Neutrophil (primary cell): ENCODE results near the gene ZNF219.

Experiments
- H3K27ac ChIP-seq: fragments of 200-600 bp; sonication (generic); 2 replicates; pipeline ENCODE4 v1.5.1; 2016; ENCODE audit warnings: mild to moderate bottlenecking, moderate library complexity
- H3K27me3 ChIP-seq: fragments of 200-600 bp; sonication (generic); 2 replicates; pipeline ENCODE4 v1.6.0; 2016; ENCODE audit warnings: mild to moderate bottlenecking
- H3K36me3 ChIP-seq: fragments of 200-600 bp; sonication (generic); 2 replicates; pipeline ENCODE4 v1.5.1; 2017
- H3K4me1 ChIP-seq, 2 experiments: fragments of 200-600 bp in 1 of 2; sonication (generic) in 1 of 2; 1 replicate in 1 of 2; 2 replicates in 1 of 2; pipeline versions ENCODE4 v1.5.1 to v1.6.1; 2013 to 2016; ENCODE audit warnings: low read depth in 1 of 2, low read length in 1 of 2, mild to moderate bottlenecking in 1 of 2, moderate library complexity in 1 of 2; ENCODE audit not compliant: control insufficient read depth in 1 of 2, insufficient read depth in 1 of 2
- H3K4me3 ChIP-seq, 2 experiments: fragments of 200-600 bp in 1 of 2; sonication (generic) in 1 of 2; 1 replicate in 1 of 2; 2 replicates in 1 of 2; pipeline ENCODE4 v1.5.1; 2013 to 2016; ENCODE audit warnings: low read depth in 1 of 2, low read length in 1 of 2, mild to moderate bottlenecking in 1 of 2, moderate library complexity in 1 of 2
- H3K9me3 ChIP-seq: fragments of 200-600 bp; sonication (generic); 2 replicates; pipeline ENCODE4 v1.5.1; 2016
- TF ChIP-seq, protein P1 (sequence below): fragments of 200-600 bp; sonication (generic); IDR thresholded peaks from 2 replicates; pipeline ENCODE4 v1.5.1; 2016; ENCODE audit warnings: antibody characterized with exemption

Gene ZNF219

DNA sequence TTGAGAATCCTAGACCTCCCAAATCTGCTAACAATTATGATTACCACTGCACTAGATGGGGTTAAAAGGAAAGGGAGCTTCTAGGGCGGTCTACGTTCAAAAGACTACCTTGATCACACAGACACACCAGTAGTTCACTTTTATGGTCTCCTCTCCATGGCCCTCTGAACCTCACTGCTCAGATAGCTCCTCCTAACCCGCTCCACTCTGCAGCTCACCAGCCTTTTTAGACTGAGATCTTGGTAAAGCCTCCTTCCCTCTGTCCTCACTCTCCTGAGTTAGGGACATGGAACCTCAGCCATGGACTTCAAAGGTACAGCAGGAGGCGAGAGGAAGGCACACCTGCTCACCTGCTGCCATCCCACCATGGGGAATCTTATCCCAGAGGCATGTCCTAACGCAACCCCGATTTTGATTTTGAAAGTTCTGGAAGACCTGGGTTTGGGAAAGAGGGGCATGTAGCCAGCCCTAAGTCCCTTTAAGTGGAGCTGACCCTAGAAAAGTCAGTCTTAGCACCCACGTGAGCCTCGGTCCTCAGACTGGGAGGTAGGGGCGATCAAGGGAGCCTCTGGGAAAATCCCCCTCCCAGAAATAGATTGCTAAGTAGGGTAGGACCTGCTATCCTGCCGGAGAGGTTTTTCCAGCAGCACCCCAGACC, 1.3 kb downstream of the ZNF219 start:
- peaks cover 3% of the 10 kb centered on the region for H3K36me3 ChIP-seq
- peaks cover 0 to 23% of the 10 kb centered on the region in 2 experiments for H3K4me1 ChIP-seq
- H3K4me3 ChIP-seq: peak overlapping the region in 1 of 2 experiments; percentile 52
- H3K27me3 ChIP-seq: peaks cover 54% of the 10 kb centered on the region
- no peaks in the 10 kb centered on the region for H3K9me3 ChIP-seq
- H3K27ac ChIP-seq: no peak overlapping the region
- TF ChIP-seq, protein P1, sequence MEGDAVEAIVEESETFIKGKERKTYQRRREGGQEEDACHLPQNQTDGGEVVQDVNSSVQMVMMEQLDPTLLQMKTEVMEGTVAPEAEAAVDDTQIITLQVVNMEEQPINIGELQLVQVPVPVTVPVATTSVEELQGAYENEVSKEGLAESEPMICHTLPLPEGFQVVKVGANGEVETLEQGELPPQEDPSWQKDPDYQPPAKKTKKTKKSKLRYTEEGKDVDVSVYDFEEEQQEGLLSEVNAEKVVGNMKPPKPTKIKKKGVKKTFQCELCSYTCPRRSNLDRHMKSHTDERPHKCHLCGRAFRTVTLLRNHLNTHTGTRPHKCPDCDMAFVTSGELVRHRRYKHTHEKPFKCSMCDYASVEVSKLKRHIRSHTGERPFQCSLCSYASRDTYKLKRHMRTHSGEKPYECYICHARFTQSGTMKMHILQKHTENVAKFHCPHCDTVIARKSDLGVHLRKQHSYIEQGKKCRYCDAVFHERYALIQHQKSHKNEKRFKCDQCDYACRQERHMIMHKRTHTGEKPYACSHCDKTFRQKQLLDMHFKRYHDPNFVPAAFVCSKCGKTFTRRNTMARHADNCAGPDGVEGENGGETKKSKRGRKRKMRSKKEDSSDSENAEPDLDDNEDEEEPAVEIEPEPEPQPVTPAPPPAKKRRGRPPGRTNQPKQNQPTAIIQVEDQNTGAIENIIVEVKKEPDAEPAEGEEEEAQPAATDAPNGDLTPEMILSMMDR: no peak

GRCh38 chr14:21096438-21096837, 2.0 kb downstream of the ZNF219 start:
- H3K27me3 ChIP-seq: peaks cover 54% of the 10 kb centered on the region
- no peak overlapping the region for H3K27ac ChIP-seq

GRCh38 chr14:21095430-21096205, 2.8 kb downstream of the ZNF219 start:
- TF ChIP-seq, protein P1: no peak
- peaks cover 17% of the 10 kb centered on the region for H3K36me3 ChIP-seq
- H3K27me3 ChIP-seq: peaks cover 54% of the 10 kb centered on the region
- H3K9me3 ChIP-seq: no peaks in the 10 kb centered on the region
- no peak overlapping the region for H3K4me3 ChIP-seq
- peaks cover 0 to 24% of the 10 kb centered on the region in 2 experiments for H3K4me1 ChIP-seq
- H3K27ac ChIP-seq: no peak overlapping the region

More at GRCh38 chr14:21096438-21096837, 2.0 kb downstream of the ZNF219 start:
- Histone ChIP-seq H3K4me3 (no peak overlapping the region), H3K9me3 (no peaks in the 10 kb centered on the region), H3K36me3 (peaks cover 8% of the 10 kb centered on the region), H3K4me1 (peaks cover 0 to 24% of the 10 kb centered on the region in 2 experiments)
- TF ChIP-seq, protein P1: no peak

DNA sequence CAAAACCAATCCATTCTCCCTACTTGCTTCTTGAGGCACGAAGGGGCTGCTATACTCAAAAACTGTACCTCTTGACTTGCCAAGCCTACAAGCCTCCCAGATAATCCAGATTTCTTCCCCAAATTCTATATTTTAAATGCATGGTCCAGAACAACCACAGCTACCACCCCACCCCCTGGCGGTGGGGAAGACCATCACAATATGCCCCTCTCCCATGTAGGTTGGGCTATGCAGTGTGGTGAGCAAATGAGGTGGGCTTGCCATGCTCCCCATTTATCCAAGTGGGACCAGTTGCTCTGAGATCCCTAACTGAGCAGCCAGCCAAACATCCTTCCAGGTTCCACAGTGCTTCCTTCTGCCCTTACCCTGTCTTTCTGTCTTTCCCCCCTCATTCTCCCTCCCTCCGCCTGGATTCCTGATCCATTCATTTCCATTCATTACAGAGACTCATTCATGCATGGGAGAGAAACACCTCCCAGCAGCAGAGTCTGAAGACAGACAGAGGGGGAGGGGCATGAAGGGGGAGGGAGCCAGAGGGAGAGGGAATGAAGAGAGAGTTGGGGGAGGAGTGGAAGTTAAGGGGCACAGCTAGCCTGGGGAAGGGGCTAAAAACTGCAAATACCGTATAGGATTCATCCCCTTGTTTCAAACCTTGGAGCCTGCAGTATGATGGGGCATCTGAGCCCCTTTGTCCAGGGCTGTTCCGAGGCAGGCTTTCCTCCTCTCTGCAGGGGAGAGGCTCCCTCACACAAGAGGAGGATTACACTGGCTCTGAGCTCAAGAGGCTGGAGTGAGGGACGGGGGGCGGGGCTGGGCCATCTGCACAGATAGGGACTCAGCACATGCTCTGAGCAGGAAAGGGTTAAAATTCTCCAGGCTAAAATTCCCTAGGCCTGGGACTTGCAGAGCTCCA, 4.4 kb downstream of the ZNF219 start:
- Histone ChIP-seq H3K4me1 (peaks cover 0 to 25% of the 10 kb centered on the region in 2 experiments), H3K27me3 (peaks cover 39% of the 10 kb centered on the region), H3K4me3 (no peak overlapping the region), H3K36me3 (peaks cover 31% of the 10 kb centered on the region), H3K27ac (no peak overlapping the region), H3K9me3 (no peaks in the 10 kb centered on the region)
- TF ChIP-seq, protein P1: no peak

- H3K4me3 ChIP-seq: no peak overlapping the region
- no peaks in the 10 kb centered on the region for H3K9me3 ChIP-seq
- peaks cover 30% of the 10 kb centered on the region for H3K27me3 ChIP-seq
- peaks cover 36% of the 10 kb centered on the region for H3K36me3 ChIP-seq
- TF ChIP-seq, protein P1: no peak
- no peak overlapping the region for H3K27ac ChIP-seq
- peaks cover 8 to 28% of the 10 kb centered on the region in 2 experiments for H3K4me1 ChIP-seq
Measured at GRCh38 chr14:21093018-21093417, 5.4 kb downstream of the ZNF219 start.
